HG03354 (cell line): Measurements from ENCODE around the gene EXOC6.

ENCODE experiments used
- ATAC-seq: cut with Tn5 transposase; IDR thresholded peaks from one replicate; pipeline ENCODE4 v1.9.1; 2021; ENCODE audit warnings: mild to moderate bottlenecking; ENCODE audit not compliant: unreplicated experiment, poor library complexity, severe bottlenecking

Gene EXOC6

DNA sequence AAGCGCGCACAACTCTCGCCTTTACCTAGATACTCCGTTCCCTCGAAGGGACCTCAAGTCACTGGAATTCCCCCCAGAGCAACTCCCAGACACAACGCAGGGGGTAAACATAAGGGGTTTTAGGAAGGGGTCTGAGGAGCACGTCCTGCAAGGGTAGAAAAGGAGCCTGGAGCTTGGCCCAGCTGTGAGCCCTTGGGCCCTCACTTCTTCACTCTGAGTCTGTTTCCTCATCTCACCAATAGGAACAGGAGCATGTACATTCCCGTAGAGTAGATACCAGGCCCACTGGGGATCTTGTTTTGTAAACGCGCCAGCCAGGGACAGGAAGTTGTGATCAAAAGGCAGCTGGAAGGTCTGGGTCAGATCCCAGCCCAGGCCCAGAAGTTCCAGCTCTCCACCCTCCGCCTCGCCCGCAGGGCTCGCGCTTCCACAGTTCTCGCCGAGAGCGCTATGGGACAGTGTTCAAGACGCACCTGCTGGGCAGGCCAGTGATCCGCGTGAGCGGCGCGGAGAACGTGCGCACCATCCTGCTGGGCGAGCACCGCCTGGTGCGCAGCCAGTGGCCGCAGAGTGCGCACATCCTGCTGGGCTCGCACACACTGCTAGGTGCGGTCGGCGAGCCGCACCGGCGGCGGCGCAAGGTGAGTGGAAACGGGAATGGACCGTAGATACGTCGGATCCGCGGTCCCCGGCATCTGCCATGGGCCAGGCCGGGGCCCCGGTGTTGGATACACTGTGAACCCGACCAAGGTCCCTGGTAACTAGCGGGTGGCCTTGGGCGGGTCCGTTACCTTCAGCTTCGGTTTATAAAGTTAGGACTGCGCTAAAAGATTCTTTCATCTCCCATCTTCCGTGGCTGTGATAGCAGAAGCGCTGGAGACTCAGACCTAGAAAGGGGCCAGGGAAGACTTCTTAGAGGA, 213.5 kb downstream of the EXOC6 start:
- ATAC-seq = no peak

DNA sequence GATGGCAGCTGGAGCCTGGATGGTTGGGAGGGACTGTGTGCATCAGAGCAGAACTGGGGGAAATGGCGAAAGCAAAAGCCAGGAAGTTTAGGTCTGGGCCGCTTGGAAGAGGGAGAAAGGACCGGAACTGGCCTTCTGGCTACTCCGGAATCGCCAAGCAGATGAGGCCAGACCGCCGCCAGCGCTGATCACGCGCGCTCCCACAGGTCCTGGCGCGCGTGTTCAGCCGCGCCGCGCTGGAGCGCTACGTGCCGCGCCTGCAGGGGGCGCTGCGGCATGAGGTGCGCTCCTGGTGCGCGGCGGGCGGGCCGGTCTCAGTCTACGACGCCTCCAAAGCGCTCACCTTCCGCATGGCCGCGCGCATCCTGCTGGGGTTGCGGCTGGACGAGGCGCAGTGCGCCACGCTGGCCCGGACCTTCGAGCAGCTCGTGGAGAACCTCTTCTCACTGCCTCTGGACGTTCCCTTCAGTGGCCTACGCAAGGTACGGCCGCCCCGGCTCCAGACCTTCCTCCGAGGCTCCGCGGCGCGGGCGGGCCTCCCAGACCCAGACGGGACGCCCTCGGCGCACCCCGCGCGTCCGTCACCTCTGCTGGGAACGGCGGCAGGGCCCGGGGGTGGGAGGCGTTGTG, 214.3 kb downstream of the EXOC6 start:
- ATAC-seq = peak; percentile 65

DNA sequence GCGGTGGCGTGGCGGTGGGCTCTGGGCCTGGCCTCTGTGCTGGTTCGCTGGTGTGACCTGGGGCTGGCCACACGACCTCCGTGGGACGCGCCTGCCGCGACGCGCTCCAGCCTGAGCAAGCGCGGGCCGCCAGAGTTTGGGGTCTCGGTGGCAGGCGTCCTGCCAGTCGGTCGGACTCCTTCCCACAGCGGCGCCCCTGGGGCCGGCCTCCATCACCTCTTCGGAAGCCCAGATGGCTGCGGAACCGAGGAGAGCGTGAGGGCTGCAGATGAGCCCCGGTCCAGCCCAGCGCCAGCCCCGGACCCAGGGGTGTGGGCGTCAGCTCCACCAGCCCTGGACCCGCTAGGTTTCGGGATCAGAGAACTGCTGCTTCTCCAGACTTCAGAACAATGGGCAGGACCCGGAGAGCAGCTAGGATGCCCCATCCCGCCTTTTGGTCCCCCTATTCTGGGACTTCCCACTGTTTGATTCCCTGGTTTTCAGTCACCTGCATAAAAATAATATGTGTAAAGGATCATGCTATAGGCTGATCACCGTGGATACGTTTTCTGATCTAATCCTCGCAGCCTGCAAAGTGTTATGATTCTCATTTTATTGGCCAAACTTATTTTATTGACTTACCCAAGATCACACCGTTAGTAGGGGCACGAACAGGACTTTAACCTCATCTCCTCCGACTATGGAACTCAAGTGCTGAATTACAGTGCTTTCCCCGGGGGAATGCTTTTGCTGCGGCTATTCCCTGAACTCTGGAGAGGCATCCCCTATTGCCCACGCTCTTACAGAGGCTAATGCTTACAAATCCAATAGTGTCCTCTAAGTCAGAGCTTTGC, 215.0 kb downstream of the EXOC6 start:
- ATAC-seq = no peak

DNA sequence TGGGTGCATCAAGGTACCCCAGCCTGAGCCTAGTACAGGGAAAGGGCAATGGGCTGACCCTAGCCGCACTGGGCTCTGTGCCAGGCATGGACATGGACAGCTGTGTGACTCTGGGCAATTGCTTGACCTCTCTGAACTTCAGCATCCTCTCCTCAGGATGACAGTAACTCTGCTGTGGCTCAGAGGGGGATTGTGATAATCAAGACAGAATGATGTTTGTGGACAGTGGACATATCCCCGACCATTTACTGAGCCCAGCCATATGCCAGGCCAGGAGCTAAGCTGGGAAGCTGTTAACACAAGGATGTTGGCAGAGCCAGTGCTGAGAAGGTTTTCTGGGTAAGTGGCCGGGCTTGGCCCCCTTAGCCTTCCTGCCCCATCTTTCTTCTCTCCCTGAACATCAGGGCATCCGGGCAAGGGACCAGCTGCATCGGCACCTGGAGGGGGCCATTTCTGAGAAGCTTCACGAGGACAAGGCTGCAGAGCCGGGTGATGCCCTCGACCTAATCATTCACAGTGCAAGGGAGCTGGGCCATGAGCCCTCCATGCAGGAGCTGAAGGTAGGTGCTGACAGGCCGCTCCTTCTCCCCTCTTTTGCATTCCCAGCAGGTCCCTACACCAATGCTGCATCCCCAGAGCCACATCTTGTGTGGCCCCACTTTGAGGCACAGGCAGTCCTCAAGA, 215.8 kb downstream of the EXOC6 start:
- ATAC-seq = no peak

DNA sequence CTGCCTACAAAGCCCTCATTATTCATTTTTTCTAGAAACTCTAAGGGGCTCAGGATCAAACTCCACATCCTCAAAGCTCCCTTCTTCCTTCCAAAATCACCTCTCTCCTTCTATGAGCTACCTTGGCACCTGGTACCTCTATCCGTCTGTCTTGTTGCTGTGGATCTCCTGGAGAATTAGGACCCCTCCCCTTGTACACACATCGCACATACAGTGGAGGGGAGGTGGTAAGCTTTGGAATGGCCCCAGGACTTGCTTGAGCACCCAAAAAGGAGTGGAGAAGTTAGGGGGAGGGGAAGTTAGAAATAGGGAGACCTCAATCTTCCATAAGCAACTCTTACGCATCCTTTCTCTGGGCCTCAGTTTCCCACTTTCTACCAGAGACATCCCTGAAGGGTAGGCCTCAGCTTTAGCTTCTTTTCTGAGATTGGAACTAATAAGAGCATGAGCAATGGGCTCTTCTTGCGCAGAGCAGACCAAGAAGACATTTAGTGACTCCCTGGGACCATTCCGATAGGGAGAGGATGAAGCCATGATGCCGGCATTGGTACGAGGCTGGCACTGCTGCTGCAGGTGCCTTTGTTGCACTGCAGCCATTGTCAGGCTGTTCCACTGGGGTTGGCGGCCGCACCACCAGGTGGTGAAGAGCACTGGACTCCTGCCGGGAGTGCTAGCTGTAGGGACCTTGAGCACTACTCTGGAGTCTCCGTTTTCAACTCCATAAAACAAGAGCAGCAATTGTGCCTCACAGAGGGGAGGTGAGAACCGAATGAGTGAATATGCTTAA, 216.7 kb downstream of the EXOC6 start:
- no peak for ATAC-seq

DNA sequence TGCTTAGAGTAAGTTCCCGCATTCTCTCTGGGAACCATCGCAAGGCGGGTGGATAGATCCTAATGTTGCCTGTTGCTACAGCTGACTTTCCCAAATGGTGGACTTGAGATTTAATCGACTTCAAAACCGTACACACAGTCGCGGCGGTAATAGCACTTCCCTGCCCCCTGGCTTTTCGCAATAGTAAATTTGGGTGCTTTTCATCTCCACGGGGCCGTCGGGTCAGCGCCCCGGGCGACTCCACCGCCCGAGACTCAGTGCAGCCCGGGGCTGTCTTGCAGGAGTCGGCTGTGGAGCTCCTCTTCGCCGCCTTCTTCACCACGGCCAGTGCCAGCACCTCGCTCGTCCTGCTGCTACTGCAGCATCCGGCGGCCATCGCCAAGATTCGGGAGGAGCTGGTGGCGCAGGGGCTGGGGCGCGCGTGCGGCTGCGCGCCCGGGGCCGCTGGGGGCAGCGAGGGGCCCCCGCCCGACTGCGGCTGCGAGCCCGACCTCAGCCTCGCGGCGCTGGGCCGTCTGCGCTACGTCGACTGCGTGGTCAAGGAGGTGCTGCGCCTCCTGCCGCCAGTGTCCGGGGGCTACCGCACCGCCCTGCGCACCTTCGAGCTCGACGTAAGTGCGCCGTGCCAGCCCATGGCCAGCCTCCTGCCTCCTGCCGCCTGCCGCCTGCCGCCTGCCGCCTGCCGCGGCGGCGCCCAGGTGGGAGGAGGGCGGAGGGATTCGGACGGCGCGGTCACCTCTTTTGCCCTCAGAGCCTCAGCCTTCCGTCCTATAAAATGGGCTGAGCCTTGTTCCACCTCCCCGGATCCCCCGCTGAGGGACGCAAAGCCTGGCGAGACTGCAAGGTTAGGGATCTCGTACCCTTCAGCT, 217.6 kb downstream of the EXOC6 start:
- no peak for ATAC-seq

DNA sequence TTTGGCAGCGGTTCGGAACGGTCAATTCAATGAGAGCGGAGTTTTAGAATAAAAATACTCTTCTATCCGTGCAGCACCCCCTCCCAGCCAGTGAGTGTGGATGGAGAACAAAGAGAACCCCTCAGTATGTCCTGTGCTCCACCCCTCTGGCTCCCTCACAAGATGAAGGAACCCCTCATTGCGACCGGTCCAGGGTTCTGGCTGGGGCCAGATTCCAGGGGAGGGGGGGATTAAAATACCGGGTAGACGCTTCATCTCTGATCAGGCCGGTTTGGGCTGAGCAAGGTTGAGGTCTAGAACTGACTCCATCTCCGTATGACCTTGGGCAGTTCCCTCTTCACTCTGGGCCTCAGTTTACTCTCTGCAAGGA, 218.2 kb downstream of the EXOC6 start:
- ATAC-seq = no peak

DNA sequence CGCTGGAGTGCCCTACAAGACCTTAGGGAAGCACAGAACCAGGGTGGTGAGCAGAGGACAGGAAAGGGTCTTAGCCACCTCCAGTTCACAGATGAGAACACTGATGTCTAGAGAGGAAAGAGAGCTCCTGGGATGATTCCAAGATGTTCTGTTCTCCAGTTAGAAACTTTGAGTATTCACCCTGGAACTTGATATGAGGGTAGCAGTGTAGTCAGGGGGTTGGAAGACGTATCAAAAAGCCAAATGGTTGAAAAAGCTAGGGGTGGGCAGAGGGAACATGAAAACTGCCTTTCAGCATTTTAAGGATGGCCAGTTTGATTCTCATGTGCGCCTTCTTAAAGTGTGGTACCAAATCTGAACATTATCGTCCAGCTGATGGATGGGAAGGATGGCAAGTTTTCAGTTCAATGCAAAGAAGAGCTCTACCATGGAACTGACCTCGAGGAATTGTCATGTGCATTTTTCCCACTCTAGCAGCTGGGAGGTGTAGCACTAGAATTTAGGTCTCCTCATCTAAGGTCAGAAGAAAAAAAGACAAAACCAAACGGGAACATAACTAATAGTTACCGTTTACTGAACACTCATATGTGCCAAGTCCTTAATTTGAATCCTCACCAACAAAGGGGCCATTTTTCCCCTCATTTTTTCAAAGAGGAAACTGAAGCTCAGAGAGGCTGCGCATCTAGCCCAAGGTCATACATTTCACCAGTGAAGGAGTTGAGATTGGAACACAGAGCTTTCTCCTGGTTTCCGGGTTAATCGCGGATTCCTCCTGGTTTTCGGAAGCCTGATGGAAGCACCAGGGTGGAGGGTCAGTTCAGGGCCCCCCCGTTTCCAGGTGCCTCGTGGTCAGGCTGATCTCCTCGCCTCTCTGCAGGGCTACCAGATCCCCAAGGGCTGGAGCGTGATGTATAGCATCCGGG, 219.4 kb downstream of the EXOC6 start:
- no peak for ATAC-seq

DNA sequence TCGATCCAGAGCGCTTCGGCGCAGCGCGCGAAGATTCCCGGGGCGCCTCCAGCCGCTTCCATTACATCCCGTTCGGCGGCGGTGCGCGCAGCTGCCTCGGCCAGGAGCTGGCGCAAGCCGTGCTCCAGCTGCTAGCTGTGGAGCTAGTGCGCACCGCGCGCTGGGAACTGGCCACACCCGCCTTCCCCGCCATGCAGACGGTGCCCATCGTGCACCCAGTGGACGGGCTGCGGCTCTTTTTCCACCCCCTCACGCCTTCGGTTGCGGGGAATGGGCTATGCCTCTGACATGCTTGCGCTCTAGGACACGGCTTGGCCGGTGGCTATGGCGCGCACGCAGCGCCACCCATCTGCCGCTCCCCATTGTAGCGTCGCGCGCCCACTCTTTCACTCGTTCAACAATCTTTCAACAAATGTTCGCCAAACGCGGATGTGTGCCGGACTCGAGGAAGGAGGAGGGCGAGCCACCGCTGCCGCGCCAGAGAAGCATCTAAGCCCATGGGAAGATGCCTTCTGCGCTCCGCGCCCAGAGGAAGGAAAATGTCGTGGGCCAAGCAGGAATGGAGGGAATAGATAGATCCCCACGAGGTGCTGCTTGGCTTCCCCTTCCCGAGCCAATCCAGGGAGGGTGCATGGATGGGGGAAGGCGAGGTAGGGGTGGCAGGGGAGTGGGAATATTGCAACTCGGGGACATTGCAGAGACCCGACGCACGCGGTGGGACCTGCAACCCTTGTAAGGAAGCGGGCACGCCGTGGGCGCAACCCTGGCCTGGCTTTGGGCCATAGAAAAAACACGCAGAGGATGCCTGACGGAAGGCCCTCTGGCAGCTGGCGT, 220.3 kb downstream of the EXOC6 start:
- no peak for ATAC-seq

DNA sequence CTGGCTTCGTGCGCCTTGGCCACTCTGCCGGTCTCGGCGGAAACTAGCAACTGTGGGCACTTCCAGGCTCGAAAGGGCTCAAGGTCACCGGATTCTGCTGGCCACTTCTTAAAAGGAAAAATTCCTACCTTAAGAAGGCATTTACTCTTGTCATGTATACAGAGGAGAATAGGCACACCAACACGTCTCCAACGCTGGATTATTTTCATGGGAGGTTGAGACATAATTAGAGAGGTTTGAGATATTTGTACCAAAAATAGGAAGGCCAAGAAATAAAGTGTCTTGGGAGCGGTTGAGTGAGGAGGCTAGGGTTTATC, 220.9 kb downstream of the EXOC6 start:
- no peak for ATAC-seq

DNA sequence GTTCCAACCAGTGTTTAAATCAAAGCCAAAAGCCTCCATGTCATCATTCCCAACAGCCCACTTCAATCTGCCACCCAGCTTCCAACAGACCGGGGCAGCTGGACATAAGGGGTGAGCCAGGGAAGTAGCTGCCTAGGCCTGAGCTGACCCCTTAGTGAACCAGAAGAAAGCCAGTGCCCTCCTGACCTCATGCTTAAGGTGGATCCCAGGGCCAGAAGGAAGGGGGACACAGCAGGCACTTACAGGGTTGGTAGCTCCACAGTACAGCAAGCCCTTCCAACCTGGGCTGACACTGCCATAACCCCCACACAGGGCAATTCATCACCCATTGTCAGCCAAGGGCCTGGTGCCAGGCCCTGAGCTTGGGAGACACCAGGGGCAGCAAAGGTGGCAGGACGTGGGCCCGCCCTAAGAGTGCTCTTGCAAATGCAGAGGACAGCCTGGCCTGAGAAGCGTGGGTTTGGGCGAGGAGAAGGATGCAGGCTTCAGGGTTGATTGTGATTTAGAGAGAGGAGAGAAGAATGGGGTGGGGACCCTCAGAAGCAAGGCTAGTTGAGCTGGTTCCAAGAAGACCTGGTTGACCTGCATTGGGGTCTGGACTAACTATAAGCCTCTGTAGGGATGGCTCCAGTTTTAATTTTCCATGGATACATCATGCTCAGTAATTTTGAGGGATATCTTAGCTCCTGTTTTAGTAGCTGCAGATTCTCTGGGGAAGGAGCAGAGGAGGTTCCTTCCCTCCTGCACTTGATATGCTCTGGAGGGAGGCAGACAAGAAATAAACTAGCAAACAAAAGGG, 222.3 kb downstream of the EXOC6 start:
- no peak for ATAC-seq

DNA sequence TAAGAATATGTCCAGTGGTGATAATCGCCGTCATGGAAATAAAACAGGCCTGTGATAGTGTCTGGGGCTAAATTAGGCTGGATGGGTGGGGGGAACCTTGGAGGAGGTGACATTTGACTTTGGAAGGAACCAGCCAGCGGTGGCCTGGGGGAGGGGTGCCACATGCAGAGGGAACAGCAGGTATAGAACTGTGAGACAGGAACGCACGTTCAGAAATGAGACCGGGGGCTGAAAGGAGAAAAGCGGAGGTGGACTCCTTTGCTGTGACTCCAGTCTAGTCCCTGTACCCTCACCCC, 222.8 kb downstream of the EXOC6 start:
- no peak for ATAC-seq

DNA sequence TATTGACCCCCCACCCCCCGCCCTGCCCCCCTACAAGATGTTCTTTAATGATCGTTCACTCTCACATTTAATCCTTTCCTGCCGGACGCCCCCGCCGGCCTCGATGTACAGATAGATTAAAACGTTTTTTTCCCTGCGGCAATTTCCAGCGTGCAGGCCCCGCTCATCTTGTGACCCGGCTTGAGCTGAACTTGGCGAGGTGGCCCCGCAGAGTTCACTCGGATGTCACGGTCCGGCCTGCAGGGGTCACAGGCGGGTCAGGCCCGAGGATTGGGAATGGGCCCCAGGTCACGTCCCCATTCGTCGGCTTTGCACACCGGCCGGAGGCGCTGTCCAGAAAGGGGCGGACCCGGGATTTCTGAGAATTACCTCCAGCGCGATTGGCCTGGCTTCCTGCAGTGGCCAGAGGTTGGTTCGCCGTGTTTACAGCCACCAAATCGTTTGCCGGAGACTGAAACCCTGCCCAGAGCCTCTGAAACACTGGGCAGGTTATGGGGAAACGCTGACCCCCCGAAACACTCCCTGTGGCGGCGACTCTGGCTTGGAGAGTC, 223.4 kb downstream of the EXOC6 start:
- no peak for ATAC-seq

DNA sequence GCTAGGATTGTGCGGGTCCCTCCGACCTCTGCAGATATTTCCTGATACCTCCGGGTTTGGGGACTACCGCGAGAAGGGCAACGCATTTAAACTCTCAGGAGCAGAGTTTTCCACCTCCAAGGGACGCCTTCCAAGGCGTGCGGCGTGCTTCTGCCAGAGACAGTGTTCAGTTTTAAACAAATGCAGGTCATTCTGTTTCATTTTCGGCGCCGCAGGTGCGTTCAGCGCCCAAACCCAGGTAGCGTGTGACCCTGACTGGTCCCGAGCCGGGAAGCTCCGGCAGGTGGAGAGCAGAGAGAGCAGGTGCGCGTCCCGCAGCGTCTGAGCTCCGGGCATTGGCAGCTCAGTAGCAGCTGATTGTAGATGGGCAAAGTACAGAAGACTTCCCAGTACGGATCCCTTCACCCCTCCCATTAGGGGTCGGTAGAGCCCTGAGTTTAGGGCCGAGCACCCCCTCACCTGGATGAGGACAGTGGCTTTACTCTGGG, 223.9 kb downstream of the EXOC6 start:
- no peak for ATAC-seq

DNA sequence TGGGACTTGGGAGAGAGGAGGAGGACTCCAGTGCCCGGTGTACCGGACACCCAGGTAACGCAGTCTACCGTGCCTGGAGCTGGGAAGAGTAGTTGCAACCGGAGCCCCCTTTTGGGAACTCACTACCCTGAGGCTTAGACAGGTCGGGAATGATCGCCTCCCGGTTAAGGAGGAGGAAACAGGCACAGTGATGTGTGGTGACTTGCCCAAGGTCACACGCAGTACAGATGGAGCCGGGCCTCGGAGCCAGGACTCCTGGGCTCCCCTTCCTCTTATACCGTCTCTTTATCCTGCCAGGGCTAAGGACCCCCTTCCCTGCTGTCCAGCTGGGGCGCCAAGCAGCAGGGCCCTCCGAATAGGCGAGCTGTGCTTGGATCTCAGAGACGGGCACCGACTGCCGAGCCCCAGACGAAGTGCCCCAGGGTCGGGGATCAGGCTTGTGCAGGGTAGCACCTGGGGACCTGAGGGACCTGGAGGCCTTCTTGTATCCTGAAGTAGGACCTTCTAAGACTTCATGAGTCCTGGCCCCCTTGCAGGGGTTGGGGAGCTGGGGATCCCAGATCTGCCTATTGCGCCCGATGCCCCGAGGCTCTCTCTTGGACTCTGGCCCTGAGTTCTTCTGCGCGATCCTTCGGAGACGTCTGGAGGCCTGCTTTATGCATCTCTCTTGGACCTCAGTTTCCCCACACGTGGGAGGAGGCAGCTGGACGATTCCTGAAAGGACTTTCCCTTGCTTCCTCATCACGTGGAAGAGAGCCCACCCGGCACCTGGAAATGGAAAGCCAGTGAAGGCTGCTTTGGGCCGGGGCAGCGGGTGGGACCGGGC, 224.6 kb downstream of the EXOC6 start:
- no peak for ATAC-seq
